Liver (tissue), 9 donors: Measurements from ENCODE around the gene ARHGEF3. TPM values are rescaled to one million over a fixed set of nuclear protein-coding genes. Genes with fewer than 3 reads are reported as not detected.

Experiments
- DNase-seq: peaks from one replicate; pipeline ENCODE4 v3.0.0-alpha.2; 2017; ENCODE audit warnings: low spot score
- H3K27ac ChIP-seq, 2 donors: one replicate each; pipeline ENCODE4 v1.7.0; 2013; ENCODE audit warnings: inconsistent platforms in 2 of 2, low read length in 2 of 2, control low read depth in 1 of 2, low read depth in 1 of 2, mild to moderate bottlenecking in 1 of 2
- H3K27me3 ChIP-seq, 4 donors: one replicate each; pipeline versions ENCODE4 v1.6.1 to v1.7.0; 2013; ENCODE audit warnings: low read length in 3 of 4, inconsistent platforms in 1 of 4, mild to moderate bottlenecking in 1 of 4, moderate library complexity in 1 of 4; ENCODE audit not compliant: control insufficient read depth in 4 of 4, insufficient read depth in 4 of 4
- H3K36me3 ChIP-seq, 4 donors: one replicate each; pipeline versions ENCODE4 v1.6.1 to v1.7.0; 2013; ENCODE audit warnings: low read length in 3 of 4, mild to moderate bottlenecking in 3 of 4, low read depth in 1 of 4, moderate library complexity in 1 of 4; ENCODE audit not compliant: control insufficient read depth in 4 of 4, insufficient read depth in 3 of 4
- H3K4me1 ChIP-seq, 4 donors: one replicate each; pipeline versions ENCODE4 v1.6.1 to v1.7.0; 2013; ENCODE audit warnings: low read length in 3 of 4, mild to moderate bottlenecking in 3 of 4, moderate library complexity in 1 of 4; ENCODE audit not compliant: control insufficient read depth in 4 of 4, insufficient read depth in 4 of 4
- H3K4me3 ChIP-seq, 3 donors: one replicate each; pipeline versions ENCODE4 v1.6.1 to v1.7.0; 2013; ENCODE audit warnings: low read length in 3 of 3, control low read depth in 1 of 3, low read depth in 1 of 3, mild to moderate bottlenecking in 1 of 3
- H3K9ac ChIP-seq, 2 donors: one replicate each; pipeline ENCODE4 v1.7.0; 2013; ENCODE audit warnings: low read length in 2 of 2, mild to moderate bottlenecking in 2 of 2, moderate library complexity in 2 of 2, control low read depth in 1 of 2, low read depth in 1 of 2
- H3K9me3 ChIP-seq, 4 donors: one replicate each; pipeline versions ENCODE4 v1.6.1 to v1.7.0; 2013; ENCODE audit warnings: low read length in 3 of 4; ENCODE audit not compliant: control insufficient read depth in 4 of 4
- FOXA1 ChIP-seq: IDR thresholded peaks from 2 replicates; pipeline ENCODE4 v1.6.1; 2016; ENCODE audit warnings: antibody characterized with exemption
- FOXA2 ChIP-seq: IDR thresholded peaks from 2 replicates; pipeline ENCODE4 v1.6.1; 2016; ENCODE audit warnings: antibody characterized with exemption
- GABPA ChIP-seq, 2 donors: IDR thresholded peaks in 1 of 2; conservative IDR thresholded peaks in 1 of 2; 2 replicates each; pipeline ENCODE4 v1.6.1; 2016; ENCODE audit warnings: antibody characterized with exemption in 2 of 2, mild to moderate bottlenecking in 1 of 2, moderate library complexity in 1 of 2
- HNF4A ChIP-seq, 2 donors: conservative IDR thresholded peaks; 2 replicates each; pipeline ENCODE4 v1.6.1; 2016; ENCODE audit warnings: antibody characterized with exemption in 2 of 2, mild to moderate bottlenecking in 2 of 2
- RXRA ChIP-seq, 2 donors: IDR thresholded peaks; 2 replicates each; pipeline ENCODE4 v1.6.1; 2017 to 2018; ENCODE audit warnings: antibody characterized with exemption in 2 of 2, mild to moderate bottlenecking in 1 of 2
- SP1 ChIP-seq: IDR thresholded peaks from 2 replicates; pipeline ENCODE4 v1.6.1; 2018; ENCODE audit warnings: antibody characterized with exemption, mild to moderate bottlenecking
- TAF1 ChIP-seq: conservative IDR thresholded peaks from 2 replicates; pipeline ENCODE4 v1.6.1; 2016; ENCODE audit warnings: antibody characterized with exemption, mild to moderate bottlenecking
- YY1 ChIP-seq: IDR thresholded peaks from 2 replicates; pipeline ENCODE4 v1.6.1; 2016; ENCODE audit warnings: antibody characterized with exemption, mild to moderate bottlenecking
- WGBS: extraction: QIAGEN DNeasy Blood & Tissue Kit; methylation state at CpG from one replicate; pipeline ENCODE4 v1.1.7; 2013; 5-methylcytosine and 5-hydroxymethylcytosine counted together
- polyA plus RNA-seq, 2 donors: library from polyadenylated mRNA; stranded (reverse) in 1 of 2; unstranded in 1 of 2; fragments of 200-250 nt in 1 of 2; fragments of >200 nt in 1 of 2; fragmentation: Nextera tagmentation in 1 of 2; extraction: Ambion mirVana in 1 of 2; gene quantifications; one replicate each; pipeline versions ENCODE4 v1.2.1 to v1.2.3, GENCODE V29; 2013 to 2015
- total RNA-seq, 2 donors: library from RNA; depleted of rRNA; stranded (reverse); fragments of >200 nt; gene quantifications; one replicate each; pipeline ENCODE4 v1.2.3, GENCODE V29; 2014
- TF ChIP-seq, protein P1 (sequence below): IDR thresholded peaks from 2 replicates; pipeline ENCODE4 v1.6.1; 2016; ENCODE audit warnings: antibody characterized with exemption
- TF ChIP-seq, protein P2 (sequence below): fragments of 150-350 bp; IDR thresholded peaks from 2 replicates; pipeline ENCODE4 v1.5.1; 2017; ENCODE audit warnings: improper control_type of control experiment, low read depth, low read length; ENCODE audit not compliant: missing input control
- donor health status: healthy.
- donor health status: healthy.
- donor health status: healthy.
- donor health status: healthy.
- donor health status: healthy.

The ARHGEF3 gene
- total and polyA plus RNA-seq, 4 donors: 1.6 to 7.9 (median 2.0) TPM

DNA sequence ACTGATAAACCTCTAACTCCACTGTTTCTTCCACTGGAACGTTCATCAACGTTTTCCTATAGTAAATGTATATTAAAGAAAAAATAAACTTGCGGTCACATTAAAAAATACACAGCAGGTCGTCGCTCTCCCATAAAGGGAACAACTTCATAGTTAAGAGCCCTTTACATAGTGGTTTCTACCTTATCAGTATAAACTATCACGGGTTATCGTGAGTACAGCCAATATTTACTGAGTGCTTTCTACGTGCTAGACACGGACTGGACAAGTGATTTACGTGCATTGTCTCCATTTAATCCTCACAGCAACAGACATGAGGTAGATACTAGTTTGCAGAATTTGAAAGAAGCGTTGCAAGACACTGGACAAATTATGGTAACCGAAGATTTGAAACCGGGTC lies 117.7 kb downstream of the ARHGEF3 start (continued):
- TF ChIP-seq, protein P1, sequence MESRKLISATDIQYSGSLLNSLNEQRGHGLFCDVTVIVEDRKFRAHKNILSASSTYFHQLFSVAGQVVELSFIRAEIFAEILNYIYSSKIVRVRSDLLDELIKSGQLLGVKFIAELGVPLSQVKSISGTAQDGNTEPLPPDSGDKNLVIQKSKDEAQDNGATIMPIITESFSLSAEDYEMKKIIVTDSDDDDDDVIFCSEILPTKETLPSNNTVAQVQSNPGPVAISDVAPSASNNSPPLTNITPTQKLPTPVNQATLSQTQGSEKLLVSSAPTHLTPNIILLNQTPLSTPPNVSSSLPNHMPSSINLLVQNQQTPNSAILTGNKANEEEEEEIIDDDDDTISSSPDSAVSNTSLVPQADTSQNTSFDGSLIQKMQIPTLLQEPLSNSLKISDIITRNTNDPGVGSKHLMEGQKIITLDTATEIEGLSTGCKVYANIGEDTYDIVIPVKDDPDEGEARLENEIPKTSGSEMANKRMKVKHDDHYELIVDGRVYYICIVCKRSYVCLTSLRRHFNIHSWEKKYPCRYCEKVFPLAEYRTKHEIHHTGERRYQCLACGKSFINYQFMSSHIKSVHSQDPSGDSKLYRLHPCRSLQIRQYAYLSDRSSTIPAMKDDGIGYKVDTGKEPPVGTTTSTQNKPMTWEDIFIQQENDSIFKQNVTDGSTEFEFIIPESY: no peak
- TF ChIP-seq TAF1: no peak
- no peak for TF ChIP-seq HNF4A (conservative IDR thresholded peaks at IDR 0.05)

DNA sequence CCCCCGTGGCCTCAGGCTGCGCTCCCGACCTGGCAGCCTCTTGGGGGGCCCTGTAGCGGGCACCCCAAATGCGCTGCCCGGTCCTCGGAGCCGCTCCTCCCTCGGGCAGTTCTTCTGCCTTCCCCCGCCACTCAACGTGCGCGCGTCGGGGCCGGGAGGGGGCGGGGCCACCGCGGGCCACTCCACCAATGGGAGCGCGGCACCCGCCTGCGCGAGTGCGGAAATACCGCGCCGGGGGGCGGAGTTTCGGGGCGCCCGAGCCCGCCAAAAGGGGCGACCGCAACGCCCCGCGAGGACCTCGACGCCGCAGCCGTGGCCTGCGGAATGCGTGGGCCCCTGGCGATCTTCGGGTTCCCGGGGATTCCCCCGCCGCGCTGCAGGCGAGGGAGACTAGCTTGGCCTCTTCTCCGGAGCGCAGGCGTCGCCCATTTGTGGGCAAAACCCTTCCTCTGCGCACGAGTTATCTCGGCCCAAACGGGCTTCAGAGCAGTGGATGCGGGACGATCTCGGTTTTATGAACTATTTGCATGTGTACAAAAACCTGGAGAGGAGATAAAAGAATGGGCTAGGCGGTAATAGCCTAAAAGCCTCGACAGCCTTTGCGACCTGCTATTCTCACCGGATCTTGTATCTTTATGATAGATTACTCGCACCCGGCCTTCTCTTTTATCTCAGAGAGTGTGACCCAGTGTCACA lies 118.5 kb downstream of the ARHGEF3 start, which contains the start of gene TASOR:
TASOR (minus strand) TSS at position 144 of the 696 bp plus-strand sequence. CDS start 259 bp downstream, outside the sequence.
- peak within 1 kb of the TSS; percentile 63 to 78 for H3K9ac ChIP-seq
- H3K27me3 ChIP-seq: no peaks in the 10 kb centered on the region
- WGBS: 21% methylated on average over 68 of the region's 68 CpGs
- peaks cover 0 to 3% (median 0%) of the 10 kb centered on the region in 4 donors for H3K9me3 ChIP-seq
- TF ChIP-seq FOXA1 (no peak), FOXA2 (no peak), TAF1 (no peak), GABPA (IDR thresholded peaks at IDR 0.05 in 1 of 2, conservative IDR thresholded peaks at IDR 0.05 in 1 of 2) (no peak), RXRA (IDR thresholded peaks at IDR 0.05) (no peak), SP1 (peak; percentile 26)
- TF ChIP-seq, protein P1: no peak
- TF ChIP-seq, protein P2, sequence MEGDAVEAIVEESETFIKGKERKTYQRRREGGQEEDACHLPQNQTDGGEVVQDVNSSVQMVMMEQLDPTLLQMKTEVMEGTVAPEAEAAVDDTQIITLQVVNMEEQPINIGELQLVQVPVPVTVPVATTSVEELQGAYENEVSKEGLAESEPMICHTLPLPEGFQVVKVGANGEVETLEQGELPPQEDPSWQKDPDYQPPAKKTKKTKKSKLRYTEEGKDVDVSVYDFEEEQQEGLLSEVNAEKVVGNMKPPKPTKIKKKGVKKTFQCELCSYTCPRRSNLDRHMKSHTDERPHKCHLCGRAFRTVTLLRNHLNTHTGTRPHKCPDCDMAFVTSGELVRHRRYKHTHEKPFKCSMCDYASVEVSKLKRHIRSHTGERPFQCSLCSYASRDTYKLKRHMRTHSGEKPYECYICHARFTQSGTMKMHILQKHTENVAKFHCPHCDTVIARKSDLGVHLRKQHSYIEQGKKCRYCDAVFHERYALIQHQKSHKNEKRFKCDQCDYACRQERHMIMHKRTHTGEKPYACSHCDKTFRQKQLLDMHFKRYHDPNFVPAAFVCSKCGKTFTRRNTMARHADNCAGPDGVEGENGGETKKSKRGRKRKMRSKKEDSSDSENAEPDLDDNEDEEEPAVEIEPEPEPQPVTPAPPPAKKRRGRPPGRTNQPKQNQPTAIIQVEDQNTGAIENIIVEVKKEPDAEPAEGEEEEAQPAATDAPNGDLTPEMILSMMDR: no peak
- no peaks in the 10 kb centered on the region for H3K36me3 ChIP-seq
- DNase-seq: peak; percentile 89
- H3K4me3 ChIP-seq: peak within 1 kb of the TSS; percentile 67 to 88 (median 76)
- H3K4me1 ChIP-seq: peaks cover 3 to 9% (median 5%) of the 10 kb centered on the region in 4 donors
- peak within 1 kb of the TSS; percentile 69 to 93 for H3K27ac ChIP-seq

DNA sequence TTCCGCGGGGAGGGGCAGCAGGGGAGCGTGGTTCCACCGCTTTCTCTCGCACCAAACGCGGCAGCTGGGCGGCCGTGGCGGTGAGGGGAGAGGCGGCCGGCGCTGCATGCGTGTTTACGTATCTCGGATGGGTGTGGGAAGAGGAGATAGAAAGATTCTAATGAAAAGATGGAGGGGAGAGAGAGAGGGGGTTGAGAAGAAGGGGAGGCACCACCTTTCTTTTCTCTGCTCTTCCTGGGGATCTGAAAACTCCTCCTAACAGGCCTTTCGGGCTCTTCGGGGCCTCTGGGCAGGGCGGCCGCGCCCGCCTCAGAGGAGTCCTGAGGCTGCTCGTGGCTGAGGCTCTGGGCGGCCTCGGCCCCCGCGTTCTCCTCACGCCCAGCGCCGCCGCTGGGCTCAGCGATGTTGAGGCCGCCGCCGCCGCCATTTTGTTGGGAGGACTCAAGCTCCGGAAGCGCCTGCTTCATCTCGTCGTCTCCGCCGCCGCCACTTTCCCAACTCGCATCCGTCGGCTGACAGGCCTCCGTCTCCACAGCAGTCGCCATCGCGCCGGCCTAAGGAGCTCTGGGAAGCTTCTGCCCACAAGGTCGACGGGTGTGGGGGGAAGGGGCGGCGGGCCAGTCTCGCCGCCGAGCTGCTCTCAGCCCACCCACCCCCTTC lies 119.2 kb downstream of the ARHGEF3 start:
- H3K4me1 ChIP-seq: peaks cover 3 to 9% (median 5%) of the 10 kb centered on the region in 4 donors
- no peaks in the 10 kb centered on the region for H3K27me3 ChIP-seq
- H3K9ac ChIP-seq: peak overlapping the region; percentile 52 to 78
- TF ChIP-seq SP1: no peak
- TF ChIP-seq, protein P1: no peak
- TF ChIP-seq YY1: peak; percentile 97
- TF ChIP-seq TAF1: peak; percentile 38
- H3K27ac ChIP-seq: peak overlapping the region; percentile 69 to 93
- peak overlapping the region; percentile 67 to 88 (median 76) for H3K4me3 ChIP-seq
- H3K9me3 ChIP-seq: peaks cover 0 to 3% (median 0%) of the 10 kb centered on the region in 4 donors
- H3K36me3 ChIP-seq: no peaks in the 10 kb centered on the region
- under 1% methylated on average over 58 of the region's 58 CpGs for WGBS
- DNase-seq: peak; percentile 78
